NCI-H1436 treated with DMSO at 0.1 percent for 48 hours (cell line): ENCODE results near the gene GOLT1B.

ENCODE experiments used
- DNase-seq: peaks from one replicate; lab custom pipeline; 2025; lab: John Stamatoyannopoulos, UW

GOLT1B gene

GRCh38 chr12:21566223-21566906 lies 64.8 kb downstream of the GOLT1B start:
- no peak for DNase-seq

GRCh38 chr12:21566907-21567394 lies 65.4 kb downstream of the GOLT1B start:
- no peak for DNase-seq
